ENCODE results near the gene IPO4.

IPO4 gene

DNA sequence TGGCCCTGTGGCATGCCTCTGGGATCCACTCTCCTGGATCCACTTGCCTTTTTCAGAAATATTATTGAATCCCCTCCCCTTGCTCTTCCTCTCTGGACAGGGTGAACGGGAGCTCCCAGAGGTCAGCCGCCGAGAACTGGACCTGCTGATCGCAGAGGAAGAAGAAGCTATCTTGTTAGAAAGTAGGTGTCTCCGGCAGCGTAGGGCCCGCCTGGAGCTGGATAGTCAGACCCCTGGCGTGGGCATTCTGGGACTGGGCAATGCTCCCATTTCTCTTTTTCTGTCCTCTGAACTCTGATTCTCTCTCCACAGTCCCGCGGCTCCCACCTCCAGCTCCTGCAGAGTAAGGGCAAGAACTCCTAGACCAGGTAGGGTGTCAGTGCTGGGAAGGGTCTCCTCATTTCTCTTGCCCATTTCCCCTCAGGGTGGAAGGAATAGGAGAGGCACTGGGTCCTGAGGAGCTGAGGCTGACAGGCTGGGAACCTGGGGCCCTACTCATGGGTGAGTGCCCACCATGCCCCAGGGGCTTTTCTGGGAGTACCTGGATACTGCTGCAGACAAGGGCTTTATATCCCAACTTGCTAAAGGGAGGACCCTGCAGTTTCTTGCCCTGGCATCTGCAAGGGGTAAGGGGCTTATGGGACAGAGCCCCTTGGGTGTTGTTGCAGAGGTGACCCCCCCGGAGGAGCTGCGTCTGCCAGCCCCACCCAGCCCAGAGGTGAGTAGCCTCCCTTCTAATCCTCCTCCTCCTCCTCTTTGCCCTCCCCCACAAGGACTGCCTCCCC lies 11.4 kb downstream of the IPO4 start:
- DNase-seq (ENCODE audit: low read depth): no peak

DNA sequence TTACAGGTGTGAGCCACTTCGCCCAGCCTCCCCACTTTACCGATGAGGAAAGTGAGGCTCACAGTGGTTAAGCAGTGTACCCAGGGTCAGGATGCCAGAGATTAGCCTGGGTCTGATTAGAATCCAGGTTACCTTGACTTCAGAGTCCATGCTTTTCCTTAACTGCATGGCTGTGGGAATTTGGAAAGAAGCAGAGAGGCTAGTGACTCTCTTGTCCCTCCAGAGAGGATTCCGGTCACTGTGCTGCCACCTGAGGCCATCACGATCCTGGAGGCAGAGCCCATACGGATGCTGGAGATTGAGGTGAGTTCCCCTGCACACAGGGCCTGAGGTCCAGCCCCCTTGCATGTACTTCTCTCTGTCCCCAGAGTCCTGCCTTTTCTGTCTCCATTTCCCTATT lies 12.0 kb downstream of the IPO4 start:
- no peak for DNase-seq (ENCODE audit: low read depth)

- DNase-seq (ENCODE audit: low read depth): no peak
Measured at GRCh38 chr14:24172871-24173281, 15.7 kb downstream of the IPO4 start.

GRCh38 chr14:24172261-24172860 lies 16.3 kb downstream of the IPO4 start:
- no peak for DNase-seq (ENCODE audit: low read depth)

DNA sequence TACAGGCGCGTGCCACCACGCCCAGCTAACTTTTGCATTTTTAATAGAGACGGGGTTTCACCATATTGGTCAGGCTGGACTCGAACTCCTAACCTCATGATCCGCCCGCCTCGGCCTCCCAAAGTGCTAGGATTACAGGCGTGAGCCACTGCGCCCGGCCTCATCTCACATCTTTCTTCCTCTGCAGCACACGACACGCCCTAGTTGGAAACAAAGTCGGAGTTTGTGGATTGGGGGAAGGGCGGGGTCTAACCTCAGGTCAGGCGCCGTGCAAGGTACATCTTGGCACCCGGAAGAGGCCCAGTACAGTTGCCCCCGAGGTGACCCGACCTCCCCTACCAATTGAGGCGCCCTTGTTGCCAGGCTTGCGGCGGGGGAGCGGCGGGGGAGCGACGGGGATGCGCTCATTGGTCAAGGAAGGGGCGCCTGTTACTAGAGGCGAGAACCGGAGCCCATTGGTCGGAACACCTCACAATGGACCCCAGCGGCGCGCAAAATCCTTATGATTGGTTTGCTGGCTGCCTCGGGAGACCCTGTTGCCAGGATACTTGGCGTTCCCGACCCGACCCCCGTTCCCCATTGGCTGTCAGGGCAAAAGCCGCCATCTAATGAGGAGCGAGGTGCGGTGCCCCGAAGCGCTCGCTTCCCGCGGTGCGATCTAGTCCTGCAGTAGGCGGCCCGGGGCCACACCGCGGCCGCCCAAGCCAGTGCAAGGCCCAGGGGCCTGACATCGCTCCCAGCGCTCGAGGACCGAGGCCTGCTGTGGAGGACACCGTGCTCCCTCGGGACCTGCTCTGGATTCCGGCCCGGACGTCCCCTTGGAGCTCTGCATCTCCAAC lies 17.0 kb downstream of the IPO4 start, which contains the start of gene REC8:
TSS of gene REC8 (plus strand) at position 659 of the 839 bp plus-strand sequence. CDS start 473 bp downstream, outside the sequence.
- peak; percentile 64 for DNase-seq (ENCODE audit: low read depth)

DNA sequence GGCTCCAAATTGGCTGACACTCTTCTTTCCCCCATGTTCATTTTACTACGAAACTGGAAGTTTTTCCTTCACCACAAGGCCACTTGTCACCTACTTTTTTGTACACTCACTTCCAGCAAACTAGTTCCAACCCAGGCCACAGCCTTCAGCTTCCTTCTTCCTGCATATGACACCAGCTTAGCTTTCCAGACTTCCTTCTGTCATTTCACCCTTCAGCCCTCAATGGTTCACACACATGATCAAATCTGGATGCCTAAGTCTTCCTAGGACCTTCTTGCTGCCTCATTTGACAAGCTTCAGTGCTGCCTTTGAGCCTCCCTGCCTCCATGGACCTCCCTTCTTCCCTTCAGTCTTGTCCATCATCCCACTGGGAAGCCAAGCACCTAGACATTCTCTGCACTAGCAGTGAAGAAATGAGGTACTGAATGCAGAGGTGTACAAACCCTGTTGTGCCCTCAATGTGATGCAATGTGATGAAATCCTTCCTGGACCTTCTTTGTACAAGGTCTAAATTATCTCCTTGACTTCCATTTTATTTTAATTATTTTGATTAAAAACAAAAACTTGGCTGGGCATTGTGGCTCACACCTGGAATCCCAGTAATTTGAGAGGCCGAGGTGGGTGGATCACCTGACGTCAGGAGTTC lies 21.0 kb downstream of the IPO4 start:
- no peak for DNase-seq (ENCODE audit: low read depth)

- no peak for DNase-seq (ENCODE audit: low read depth)
Measured at GRCh38 chr14:24165785-24166184, 22.8 kb downstream of the IPO4 start.

GRCh38 chr14:24164518-24164991 lies 24.1 kb downstream of the IPO4 start:
- no peak for DNase-seq (ENCODE audit: low read depth)

- DNase-seq (ENCODE audit: low read depth): no peak
Measured at GRCh38 chr14:24162093-24162492, 26.5 kb downstream of the IPO4 start.

GRCh38 chr14:24160850-24161804 lies 27.5 kb downstream of the IPO4 start, which contains the start of gene IRF9:
Gene IRF9 (plus strand): TSS chr14:24161265. CDS start chr14:24162145, 880 bp downstream.
- DNase-seq (ENCODE audit: low read depth): peak; percentile 96

GRCh38 chr14:24160499-24160849 lies 28.1 kb downstream of the IPO4 start:
- DNase-seq (ENCODE audit: low read depth): no peak

DNA sequence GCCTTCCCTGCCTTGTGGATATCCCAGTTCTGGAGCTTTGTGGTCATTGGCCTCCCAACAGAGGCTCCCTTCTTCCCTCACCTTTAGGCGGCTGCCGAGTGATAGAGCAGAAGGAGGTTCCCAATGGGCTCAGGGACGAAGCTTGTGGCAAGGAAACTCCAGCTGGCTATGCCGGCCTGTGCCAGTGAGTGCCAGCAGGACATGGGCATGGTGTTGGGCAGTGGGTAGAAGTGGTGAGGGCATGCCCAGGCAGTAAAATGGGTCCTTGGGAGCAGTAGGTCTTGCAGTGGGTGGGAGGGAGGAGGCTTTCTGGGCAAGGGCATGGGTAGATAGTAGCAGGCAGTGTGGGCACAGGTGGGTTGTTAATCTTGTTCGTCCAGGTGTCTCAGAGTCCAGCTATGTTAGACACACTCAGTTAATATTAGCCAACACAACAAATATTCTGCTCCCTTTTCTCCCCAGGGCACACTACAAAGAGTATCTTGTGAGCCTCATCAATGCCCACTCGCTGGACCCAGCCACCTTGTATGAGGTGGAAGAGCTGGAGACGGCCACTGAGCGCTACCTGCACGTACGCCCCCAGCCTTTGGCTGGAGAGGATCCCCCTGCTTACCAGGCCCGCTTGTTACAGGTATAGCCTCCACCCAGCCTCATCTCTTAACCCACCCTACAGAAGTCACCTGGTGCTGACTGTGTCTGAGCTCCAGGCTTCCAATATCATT lies 28.7 kb downstream of the IPO4 start:
- no peak for DNase-seq (ENCODE audit: low read depth)

GRCh38 chr14:24157331-24157730 lies 31.3 kb downstream of the IPO4 start:
- no peak for DNase-seq (ENCODE audit: low read depth)

DNA sequence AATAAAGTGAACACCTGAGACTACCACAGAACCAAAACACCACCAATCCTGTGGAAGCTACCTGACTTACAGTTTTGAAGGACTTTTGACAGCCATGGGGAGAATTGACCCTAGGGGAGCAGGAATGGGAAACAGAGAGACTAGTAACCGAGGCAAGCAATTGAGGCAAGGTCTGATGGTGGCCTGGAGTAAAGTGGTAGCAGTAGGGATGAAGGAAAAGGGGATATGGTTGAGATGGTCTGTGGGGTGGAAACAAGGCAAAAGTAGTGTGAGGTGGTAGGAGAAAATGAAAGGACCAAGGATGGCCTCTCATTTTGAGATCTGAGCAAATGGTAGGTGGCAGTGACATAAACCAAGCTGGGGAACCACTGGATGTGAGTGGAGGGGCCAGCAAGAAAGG lies 31.8 kb downstream of the IPO4 start:
- DNase-seq (ENCODE audit: low read depth): no peak

GRCh38 chr14:24155100-24155499 lies 33.5 kb downstream of the IPO4 start:
- DNase-seq (ENCODE audit: low read depth): no peak

GRCh38 chr14:24151404-24152080 lies 37.1 kb downstream of the IPO4 start:
- no peak for DNase-seq (ENCODE audit: low read depth)

GRCh38 chr14:24150993-24151392 lies 37.6 kb downstream of the IPO4 start:
- no peak for DNase-seq (ENCODE audit: low read depth)

DNA sequence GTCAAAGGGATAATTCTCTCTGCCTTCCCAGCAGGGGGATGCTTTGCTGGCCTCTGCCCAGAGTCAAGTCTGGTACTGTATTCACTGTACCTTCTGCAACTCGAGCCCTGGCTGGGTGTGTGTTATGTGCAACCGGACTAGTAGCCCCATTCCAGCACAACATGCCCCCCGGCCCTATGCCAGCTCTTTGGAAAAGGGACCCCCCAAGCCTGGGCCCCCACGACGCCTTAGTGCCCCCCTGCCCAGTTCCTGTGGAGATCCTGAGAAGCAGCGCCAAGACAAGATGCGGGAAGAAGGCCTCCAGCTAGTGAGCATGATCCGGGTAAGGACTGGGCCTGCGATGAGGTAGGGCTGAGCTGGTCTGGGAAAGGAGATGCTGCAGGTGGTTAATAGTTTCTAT lies 38.0 kb downstream of the IPO4 start:
- DNase-seq (ENCODE audit: low read depth): no peak

DNA sequence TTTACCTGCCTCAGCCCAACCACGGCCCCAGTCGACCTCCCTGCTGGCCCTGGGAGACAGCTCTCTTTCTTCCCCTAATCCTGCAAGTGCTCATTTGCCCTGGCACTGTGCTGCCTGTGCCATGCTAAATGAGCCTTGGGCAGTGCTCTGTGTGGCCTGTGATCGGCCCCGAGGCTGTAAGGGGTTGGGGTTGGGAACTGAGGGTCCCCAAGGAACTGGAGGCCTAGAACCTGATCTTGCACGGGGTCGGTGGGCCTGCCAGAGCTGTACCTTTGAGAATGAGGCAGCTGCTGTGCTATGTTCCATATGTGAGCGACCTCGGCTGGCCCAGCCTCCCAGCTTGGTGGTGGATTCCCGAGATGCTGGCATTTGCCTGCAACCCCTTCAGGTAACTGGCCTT lies 38.6 kb downstream of the IPO4 start:
- DNase-seq (ENCODE audit: low read depth): no peak
